Fibroblast of lung (primary cell): ENCODE data around the gene LIMCH1.

ENCODE experiments used
- CTCF ChIP-seq, 2 donors: IDR thresholded peaks in 1 of 2; conservative IDR thresholded peaks in 1 of 2; 1 replicate in 1 of 2; 2 replicates in 1 of 2; pipeline ENCODE4 v1.5.1; 2011 to 2012; ENCODE audit warnings: low read length in 2 of 2, control low read depth in 1 of 2, inconsistent platforms in 1 of 2, low read depth in 1 of 2, mild to moderate bottlenecking in 1 of 2
- EZH2 ChIP-seq: IDR thresholded peaks from 2 replicates; pipeline ENCODE4 v1.5.1; 2012; ENCODE audit warnings: low read length, control low read depth, mild to moderate bottlenecking; ENCODE audit errors: missing control alignments

- no peak for TF ChIP-seq CTCF (conservative IDR thresholded peaks at IDR 0.05 in 1 of 2, IDR thresholded peaks at IDR 0.05 in 1 of 2; ENCODE audit: low read depth in 1 of 2, low read length in 2 of 2)
- no peak for TF ChIP-seq EZH2
These were observed 100.9 kb downstream of the LIMCH1 start for GRCh38 chr4:41638866-41639265.
